H1 (cell line): ENCODE measurements around the gene CSNK1D. TPM values are rescaled to one million over a fixed set of nuclear protein-coding genes. Genes with fewer than 3 reads are reported as not detected.

ENCODE experiments used
- ATF2 ChIP-seq: IDR thresholded peaks from 2 replicates; pipeline ENCODE4 v1.6.1; 2012; ENCODE audit warnings: low read length, inconsistent platforms
- EGR1 ChIP-seq: IDR thresholded peaks from 2 replicates; pipeline ENCODE4 v1.6.1; 2011; ENCODE audit warnings: low read depth, low read length, borderline replicate concordance
- EP300 ChIP-seq, 2 experiments: IDR thresholded peaks; 1 replicate in 1 of 2; 2 replicates in 1 of 2; pipeline ENCODE4 v1.6.1; 2011 to 2012; ENCODE audit warnings: low read depth in 2 of 2, low read length in 2 of 2, mild to moderate bottlenecking in 2 of 2, borderline replicate concordance in 1 of 2, inconsistent platforms in 1 of 2, moderate library complexity in 1 of 2
- FOSL1 ChIP-seq: IDR thresholded peaks from 2 replicates; pipeline ENCODE4 v1.6.1; 2011; ENCODE audit warnings: mild to moderate bottlenecking, low read depth, low read length, moderate library complexity; ENCODE audit not compliant: insufficient read depth
- HDAC2 ChIP-seq, 2 experiments: fragments of 300-600 bp in 1 of 2; sonication (generic) in 1 of 2; IDR thresholded peaks; 2 replicates each; pipeline ENCODE4 v1.6.1; 2011 to 2012; ENCODE audit warnings: low read depth in 2 of 2, low read length in 2 of 2, mild to moderate bottlenecking in 2 of 2, moderate library complexity in 2 of 2, borderline replicate concordance in 1 of 2, inconsistent platforms in 1 of 2
- JUN ChIP-seq: IDR thresholded peaks from 2 replicates; pipeline ENCODE4 v1.6.1; 2011; ENCODE audit warnings: low read depth, mild to moderate bottlenecking, improper control_type of control experiment, low read length
- KDM4A ChIP-seq: IDR thresholded peaks from one replicate; pipeline ENCODE4 v1.7.1; 2012; ENCODE audit warnings: low read depth, mild to moderate bottlenecking, moderate library complexity, low read length, inconsistent platforms; ENCODE audit not compliant: severe bottlenecking
- MAFK ChIP-seq: IDR thresholded peaks from 2 replicates; pipeline ENCODE4 v1.6.1; 2012; ENCODE audit warnings: low read depth, mild to moderate bottlenecking, improper control_type of control experiment, low read length
- MAX ChIP-seq: IDR thresholded peaks from 2 replicates; pipeline ENCODE4 v1.6.1; 2012; ENCODE audit warnings: inconsistent platforms
- POLR2A ChIP-seq, 2 experiments: IDR thresholded peaks; 1 replicate in 1 of 2; 2 replicates in 1 of 2; pipeline ENCODE4 v1.6.1; 2011; ENCODE audit warnings: low read depth in 2 of 2, low read length in 2 of 2, mild to moderate bottlenecking in 2 of 2; ENCODE audit errors: control extremely low read depth in 1 of 2
- RFX5 ChIP-seq: IDR thresholded peaks from 2 replicates; pipeline ENCODE4 v1.6.1; 2011; ENCODE audit warnings: low read depth, low read length, improper control_type of control experiment, borderline replicate concordance
- SP2 ChIP-seq: IDR thresholded peaks from 2 replicates; pipeline ENCODE4 v1.6.1; 2012; ENCODE audit warnings: mild to moderate bottlenecking, low read length, inconsistent platforms
- SRF ChIP-seq: IDR thresholded peaks from 2 replicates; pipeline ENCODE4 v1.6.1; 2011; ENCODE audit warnings: mild to moderate bottlenecking, low read depth, low read length, moderate library complexity
- SUZ12 ChIP-seq: fragments of 200-600 bp; sonication (generic); IDR thresholded peaks from 2 replicates; pipeline ENCODE4 v1.6.1; 2012; ENCODE audit warnings: mild to moderate bottlenecking, inconsistent platforms, low read length, moderate library complexity, mixed read lengths
- TAF1 ChIP-seq: IDR thresholded peaks from 2 replicates; pipeline ENCODE4 v1.6.1; 2011; ENCODE audit warnings: mild to moderate bottlenecking, low read depth, low read length
- TBP ChIP-seq: IDR thresholded peaks from 2 replicates; pipeline ENCODE4 v1.6.1; 2011; ENCODE audit warnings: low read depth, low read length, improper control_type of control experiment
- TCF12 ChIP-seq: IDR thresholded peaks from 2 replicates; pipeline ENCODE4 v1.6.1; 2011; ENCODE audit warnings: low read depth, mild to moderate bottlenecking, low read length
- YY1 ChIP-seq: IDR thresholded peaks from 2 replicates; pipeline ENCODE4 v1.6.1; 2011; ENCODE audit warnings: low read depth, mild to moderate bottlenecking, low read length
- ZNF274 ChIP-seq: IDR thresholded peaks from 2 replicates; pipeline ENCODE4 v1.7.0; 2012; ENCODE audit warnings: low read length, borderline replicate concordance; ENCODE audit errors: extremely low read depth
- polyA plus RNA-seq, 7 experiments: library from polyadenylated mRNA; depleted of rRNA in 3 of 7; stranded (reverse) in 5 of 7; unstranded in 2 of 7; fragments of >200 nt in 5 of 7; fragments of 200-250 nt in 2 of 7; gene quantifications; 1 replicate in 5 of 7; 2 replicates in 1 of 7; 4 replicates in 1 of 7; pipeline versions ENCODE4 v1.2.1 to v1.2.3, GENCODE V29; 2011 to 2013; ENCODE audit warnings: missing spikeins in 2 of 7, mixed read lengths in 2 of 7
- total RNA-seq: library from RNA; stranded (reverse); fragmentation: NEBNext Ultra II Directional; extraction: Animal tissue kit (Norgen Biotek cat#: 25700); gene quantifications from 2 replicates; pipeline ENCODE4 v1.2.1, GENCODE V29; 2021

Gene CSNK1D
- total and polyA plus RNA-seq, 2 of the 8 experiments (the other 6 are each of a cell fraction or from before 2014, with no cell fraction given): 73.5 to 103 TPM

GRCh38 chr17:82228842-82229697 lies 44.4 kb downstream of the CSNK1D start, which contains the start of gene SLC16A3 (continued):
- no peak for TF ChIP-seq FOSL1
- no peak for TF ChIP-seq YY1
- peak; percentile 67; the same call in 1 of the 2 replicates for TF ChIP-seq TAF1
- TF ChIP-seq TCF12: no peak
- no peak for TF ChIP-seq EP300 (IDR thresholded peaks at IDR 0.05; ENCODE audit: borderline replicate concordance in 1 of 2, low read depth in 2 of 2, low read length in 2 of 2)
- TF ChIP-seq TBP: peak; percentile 63; the same call in 1 of the 2 replicates
- TF ChIP-seq SRF: no peak
- 0 out of 3 replicates have a peak, but pooled peaks of 1 of the 2 experiments have one; percentile 46 for TF ChIP-seq POLR2A (IDR thresholded peaks at IDR 0.05; ENCODE audit: control extremely low read depth in 1 of 2, low read depth in 2 of 2, low read length in 2 of 2)
- no peak for TF ChIP-seq SP2
- no peak for TF ChIP-seq RFX5
- no peak for TF ChIP-seq EGR1
- TF ChIP-seq KDM4A: no peak
- peak; percentile 37; the same call in 1 of the 2 replicates for TF ChIP-seq SUZ12
- no peak for TF ChIP-seq MAFK
- no peak for TF ChIP-seq JUN
- no peak for TF ChIP-seq ZNF274
- TF ChIP-seq ATF2: no peak
- TF ChIP-seq HDAC2 (IDR thresholded peaks at IDR 0.05; ENCODE audit: borderline replicate concordance in 1 of 2, low read depth in 2 of 2, low read length in 2 of 2): no peak
- no peak for TF ChIP-seq MAX
